ENCODE measurements around the gene RHOV. TPM values are rescaled to one million over a fixed set of nuclear protein-coding genes. Genes with fewer than 3 reads are reported as not detected.

Gene RHOV, protein sequence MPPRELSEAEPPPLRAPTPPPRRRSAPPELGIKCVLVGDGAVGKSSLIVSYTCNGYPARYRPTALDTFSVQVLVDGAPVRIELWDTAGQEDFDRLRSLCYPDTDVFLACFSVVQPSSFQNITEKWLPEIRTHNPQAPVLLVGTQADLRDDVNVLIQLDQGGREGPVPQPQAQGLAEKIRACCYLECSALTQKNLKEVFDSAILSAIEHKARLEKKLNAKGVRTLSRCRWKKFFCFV
- total RNA-seq (2022) (4.2 and 4.9 TPM in 2 replicates), Bru-seq, nascent RNA (percentile 44 among the genes with signal in this experiment), BruChase-seq, experiment 1, labeled RNA remaining after a 6-hour chase (percentile 43 among the genes with signal in this experiment), BruChase-seq, experiment 2, labeled RNA remaining after a 2-hour chase (percentile 50 among the genes with signal in this experiment)
- long read RNA-seq, transcript RHOV-201 (3 exons, 1,705 nt) = major isoform, 6 of 9 reads
- long read RNA-seq, partial matches to known transcripts = 3 of 9 reads
- long read RNA-seq, other reads (novel, unspliced or antisense) = 0 of 9 reads

GRCh38 chr15:40873694-40874561 is at the start of gene RHOV:
Gene RHOV, minus strand, starts transcription at chr15:40874234. Its CDS starts 95 bp downstream, at chr15:40874139.
- no TSS peak for BruUV-seq (replicated peaks)
- intact Hi-C loops (cut with micrococcal nuclease; ENCODE audit: unreplicated experiment) = no loop called here

DNA sequence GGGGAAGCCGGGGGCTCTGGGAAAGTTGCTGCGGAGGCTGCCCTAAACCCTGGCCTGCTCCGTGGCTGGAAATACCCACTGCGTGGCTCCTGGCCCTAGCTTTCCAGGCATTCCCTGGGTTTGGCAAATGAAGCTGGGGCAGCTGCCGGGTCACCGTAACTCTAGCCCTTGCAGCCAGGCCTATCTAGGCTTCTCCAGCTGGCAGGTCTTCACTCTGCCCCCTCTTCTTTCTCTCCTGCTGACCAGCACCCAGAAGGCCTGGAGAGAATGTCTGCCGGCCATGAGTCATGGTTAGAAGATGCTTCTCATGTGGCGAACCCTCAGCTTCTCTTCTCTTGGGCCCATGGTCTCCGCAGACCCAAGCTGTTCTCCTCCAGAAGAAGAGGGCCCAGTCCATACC is 49.5 kb upstream of the RHOV start:
- H3K4me3 Mint-ChIP-seq (ENCODE audit: low read depth, unreplicated experiment) = no peak overlapping the region
- H3K36me3 Mint-ChIP-seq (ENCODE audit: insufficient read depth, unreplicated experiment) = no peaks in the 10 kb centered on the region
- CTCF ChIA-PET = no interaction called here
- intact Hi-C loops (cut with micrococcal nuclease; ENCODE audit: unreplicated experiment) = no loop called here
- DNase-seq = no peak
- no peak overlapping the region for H3K27ac Mint-ChIP-seq (ENCODE audit: unreplicated experiment)
- no peaks in the 10 kb centered on the region for H3K4me1 Mint-ChIP-seq (ENCODE audit: low read depth, unreplicated experiment)
- H3K9me3 Mint-ChIP-seq (ENCODE audit: low read depth, unreplicated experiment) = no peaks in the 10 kb centered on the region
- no TSS peak for BruUV-seq (replicated peaks)
- TF ChIP-seq, protein P1, sequence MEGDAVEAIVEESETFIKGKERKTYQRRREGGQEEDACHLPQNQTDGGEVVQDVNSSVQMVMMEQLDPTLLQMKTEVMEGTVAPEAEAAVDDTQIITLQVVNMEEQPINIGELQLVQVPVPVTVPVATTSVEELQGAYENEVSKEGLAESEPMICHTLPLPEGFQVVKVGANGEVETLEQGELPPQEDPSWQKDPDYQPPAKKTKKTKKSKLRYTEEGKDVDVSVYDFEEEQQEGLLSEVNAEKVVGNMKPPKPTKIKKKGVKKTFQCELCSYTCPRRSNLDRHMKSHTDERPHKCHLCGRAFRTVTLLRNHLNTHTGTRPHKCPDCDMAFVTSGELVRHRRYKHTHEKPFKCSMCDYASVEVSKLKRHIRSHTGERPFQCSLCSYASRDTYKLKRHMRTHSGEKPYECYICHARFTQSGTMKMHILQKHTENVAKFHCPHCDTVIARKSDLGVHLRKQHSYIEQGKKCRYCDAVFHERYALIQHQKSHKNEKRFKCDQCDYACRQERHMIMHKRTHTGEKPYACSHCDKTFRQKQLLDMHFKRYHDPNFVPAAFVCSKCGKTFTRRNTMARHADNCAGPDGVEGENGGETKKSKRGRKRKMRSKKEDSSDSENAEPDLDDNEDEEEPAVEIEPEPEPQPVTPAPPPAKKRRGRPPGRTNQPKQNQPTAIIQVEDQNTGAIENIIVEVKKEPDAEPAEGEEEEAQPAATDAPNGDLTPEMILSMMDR (IDR thresholded peaks at IDR 0.05; ENCODE audit: unreplicated experiment) = no peak
- peaks cover 27% of the 10 kb centered on the region for H3K27me3 Mint-ChIP-seq (ENCODE audit: unreplicated experiment)

More at GRCh38 chr15:40873694-40874561, at the start of gene RHOV:
- peaks cover 34% of the 10 kb centered on the region for H3K4me1 Mint-ChIP-seq (ENCODE audit: low read depth, unreplicated experiment)
- H3K27me3 Mint-ChIP-seq (ENCODE audit: unreplicated experiment) = no peaks in the 10 kb centered on the region
- H3K27ac Mint-ChIP-seq (ENCODE audit: unreplicated experiment) = no peak within 1 kb of the TSS
- CTCF ChIA-PET = interaction anchor here (0.5 to 5.4 kb wide), 10 partner anchors 11 to 563 kb away, joined by 3 to 73 read pairs (median 6); partner anchors contain the start of genes RAD51 and VPS18
- H3K36me3 Mint-ChIP-seq (ENCODE audit: insufficient read depth, unreplicated experiment) = peaks cover 27% of the 10 kb centered on the region
- H3K9me3 Mint-ChIP-seq (ENCODE audit: low read depth, unreplicated experiment) = no peaks in the 10 kb centered on the region
- H3K4me3 Mint-ChIP-seq (ENCODE audit: low read depth, unreplicated experiment) = peak within 1 kb of the TSS; percentile 71
- DNase-seq = peak; percentile 87
- TF ChIP-seq, protein P1 (IDR thresholded peaks at IDR 0.05; ENCODE audit: unreplicated experiment) = no peak

DNA sequence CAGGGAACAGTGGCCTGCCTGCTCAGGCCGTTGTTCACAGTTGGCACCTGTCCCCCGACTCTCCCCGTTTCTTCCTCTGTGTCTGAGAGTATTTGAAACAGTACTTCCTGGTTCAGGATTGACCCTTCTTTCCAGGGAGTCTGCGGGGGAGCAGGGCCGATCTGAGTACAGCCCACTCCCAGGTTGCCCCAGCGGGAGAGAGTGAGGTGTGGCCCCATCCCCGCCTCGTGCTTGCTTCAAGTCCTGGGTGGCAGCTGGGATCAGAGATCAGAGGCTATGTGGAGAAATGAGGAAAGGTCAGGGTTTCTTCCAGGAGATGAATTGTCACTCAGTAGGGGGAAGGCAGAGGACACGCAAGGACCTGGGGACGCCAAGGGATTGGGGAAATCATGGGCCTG is 48.6 kb upstream of the RHOV start:
- DNase-seq = no peak
- Mint-ChIP-seq H3K9me3 (ENCODE audit: low read depth, unreplicated experiment) (no peaks in the 10 kb centered on the region), H3K27me3 (ENCODE audit: unreplicated experiment) (peaks cover 25% of the 10 kb centered on the region), H3K4me3 (ENCODE audit: low read depth, unreplicated experiment) (no peak overlapping the region), H3K27ac (ENCODE audit: unreplicated experiment) (no peak overlapping the region), H3K36me3 (ENCODE audit: insufficient read depth, unreplicated experiment) (no peaks in the 10 kb centered on the region), H3K4me1 (ENCODE audit: low read depth, unreplicated experiment) (no peaks in the 10 kb centered on the region)
- BruUV-seq (replicated peaks) = no TSS peak
- CTCF ChIA-PET = no interaction called here
- intact Hi-C loops (cut with micrococcal nuclease; ENCODE audit: unreplicated experiment) = no loop called here
- TF ChIP-seq, protein P1 (IDR thresholded peaks at IDR 0.05; ENCODE audit: unreplicated experiment) = no peak

DNA sequence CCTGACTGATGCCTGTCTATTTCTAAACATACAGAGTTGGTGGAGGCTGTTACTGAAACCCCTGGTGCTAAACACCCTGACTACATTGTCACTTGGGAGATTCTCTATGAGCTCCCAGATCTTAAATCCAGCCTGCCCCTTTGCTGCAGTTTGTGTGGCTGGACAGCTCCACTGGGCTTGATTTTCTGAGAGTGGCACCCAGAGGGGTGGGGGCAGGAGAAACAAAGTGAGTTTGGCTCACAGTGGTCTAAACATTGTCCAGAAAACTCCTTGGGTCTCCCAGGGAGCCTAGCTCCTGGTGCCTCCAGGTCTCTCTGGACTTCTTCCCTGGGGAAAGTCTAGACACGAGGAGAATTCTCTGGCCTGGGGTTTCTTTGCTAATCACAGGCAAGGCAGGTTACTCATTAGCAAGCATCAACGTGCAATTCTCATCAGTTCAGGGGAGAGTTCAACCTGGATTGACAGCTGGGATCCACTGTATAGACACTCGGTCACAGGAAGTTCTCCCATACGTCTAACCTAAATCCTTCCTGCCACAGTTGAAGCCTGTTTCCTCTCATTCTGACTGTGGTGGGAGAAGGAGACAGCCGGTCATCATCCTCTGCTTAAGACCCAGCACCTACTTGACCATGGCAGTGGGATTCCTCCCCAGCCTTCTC is 48.0 kb upstream of the RHOV start:
- Mint-ChIP-seq H3K4me3 (ENCODE audit: low read depth, unreplicated experiment) (no peak overlapping the region), H3K9me3 (ENCODE audit: low read depth, unreplicated experiment) (no peaks in the 10 kb centered on the region), H3K36me3 (ENCODE audit: insufficient read depth, unreplicated experiment) (no peaks in the 10 kb centered on the region), H3K27ac (ENCODE audit: unreplicated experiment) (no peak overlapping the region), H3K27me3 (ENCODE audit: unreplicated experiment) (peaks cover 20% of the 10 kb centered on the region), H3K4me1 (ENCODE audit: low read depth, unreplicated experiment) (no peaks in the 10 kb centered on the region)
- intact Hi-C loops (cut with micrococcal nuclease; ENCODE audit: unreplicated experiment) = no loop called here
- no peak for DNase-seq
- CTCF ChIA-PET = no interaction called here
- TF ChIP-seq, protein P1 (IDR thresholded peaks at IDR 0.05; ENCODE audit: unreplicated experiment) = no peak
- no TSS peak for BruUV-seq (replicated peaks)
